Testis (tissue), 3 donors: ENCODE results near the gene HSPB6. TPM values are rescaled to one million over a fixed set of nuclear protein-coding genes. Genes with fewer than 3 reads are reported as not detected.
"Not testable (repeated sequence)": the region's sequence is repeated elsewhere in the genome, so short reads cannot be mapped to it uniquely, and the experiment has no call there.

Source experiments
- DNase-seq: peaks from one replicate; pipeline ENCODE4 v3.0.0-alpha.2; 2019
- H3K27ac ChIP-seq, 2 donors: fragments of 200-600 bp; sonication (generic); one replicate each; pipeline ENCODE4 v1.5.1; 2019
- H3K27me3 ChIP-seq: fragments of 200-600 bp; sonication (generic); one replicate; pipeline ENCODE4 v1.5.1; 2019
- H3K36me3 ChIP-seq: fragments of 200-600 bp; sonication (generic); one replicate; pipeline ENCODE4 v1.5.1; 2017; ENCODE audit warnings: low read depth; ENCODE audit errors: missing control alignments
- H3K4me1 ChIP-seq: fragments of 200-600 bp; sonication (generic); one replicate; pipeline ENCODE4 v1.5.1; 2019
- H3K4me3 ChIP-seq, 2 donors: fragments of 200-600 bp; sonication (generic); one replicate each; pipeline ENCODE4 v1.5.1; 2017 to 2019
- H3K9me3 ChIP-seq: fragments of 200-600 bp; sonication (generic); one replicate; pipeline ENCODE4 v1.5.1; 2017
- CTCF ChIP-seq, 3 experiments: fragments of 450-650 bp in 2 of 3; fragments of 200-600 bp in 1 of 3; sonication (generic) in 1 of 3; IDR thresholded peaks; one replicate each; pipeline ENCODE4 v1.5.1; 2016 to 2019; ENCODE audit warnings: antibody characterized with exemption in 3 of 3, mild to moderate bottlenecking in 2 of 3, moderate library complexity in 1 of 3
- POLR2A ChIP-seq: fragments of 450-650 bp; IDR thresholded peaks from one replicate; pipeline ENCODE4 v1.6.1; 2017; ENCODE audit warnings: antibody characterized with exemption, mild to moderate bottlenecking, moderate library complexity
- WGBS, 2 donors: methylation state at CpG; one replicate each; pipeline ENCODE4 v1.1.5; 2018; 5-methylcytosine and 5-hydroxymethylcytosine counted together
- intact Hi-C: fragments of 100-400 bp; cut with DNase I; formaldehyde crosslinking; loops from one replicate; pipeline ENCODE4 v1.15.1; 2023; ENCODE audit warnings: low total_unique reads
- polyA plus RNA-seq: library from polyadenylated mRNA; stranded (reverse); fragments of 350-450 nt; fragmentation: Illumina TruSeq; extraction: RNeasy Lipid Tissue Mini Kit (QIAGEN cat#74804); gene quantifications from one replicate; pipeline ENCODE4 v1.2.3, GENCODE V29; 2014; ENCODE audit warnings: low read depth, low replicate concordance; ENCODE audit not compliant: insufficient read depth
- total RNA-seq, 2 donors: library from RNA; depleted of rRNA; stranded (reverse); fragments of >200 nt; gene quantifications; one replicate each; pipeline ENCODE4 v1.2.3, GENCODE V29; 2016

The HSPB6 gene
- total and polyA plus RNA-seq, 3 donors from 2014 or later, result 50.9 to 146 (median 57.1) TPM

DNA sequence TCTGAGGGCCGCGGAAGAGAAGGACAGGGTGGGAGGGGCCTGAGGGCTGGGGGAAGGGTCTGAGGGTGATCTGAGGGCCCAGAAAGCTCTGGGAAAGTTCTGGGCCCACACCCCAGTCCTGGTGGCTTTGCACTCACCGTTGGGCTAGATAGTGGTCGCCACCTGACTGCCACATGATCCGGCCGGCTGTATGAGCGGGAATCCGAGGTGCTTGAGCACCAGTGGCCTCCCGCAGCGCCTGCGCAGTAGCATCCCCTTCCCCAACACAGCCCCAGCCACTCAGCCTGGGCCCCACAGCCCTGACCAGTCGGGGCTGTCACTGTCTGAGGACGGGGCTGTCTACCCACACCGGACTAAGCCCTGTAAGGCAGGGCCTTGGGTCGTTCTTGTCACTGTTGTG is 40.8 kb upstream of the HSPB6 start:
- H3K27me3 ChIP-seq, result no peaks in the 10 kb centered on the region

DNA sequence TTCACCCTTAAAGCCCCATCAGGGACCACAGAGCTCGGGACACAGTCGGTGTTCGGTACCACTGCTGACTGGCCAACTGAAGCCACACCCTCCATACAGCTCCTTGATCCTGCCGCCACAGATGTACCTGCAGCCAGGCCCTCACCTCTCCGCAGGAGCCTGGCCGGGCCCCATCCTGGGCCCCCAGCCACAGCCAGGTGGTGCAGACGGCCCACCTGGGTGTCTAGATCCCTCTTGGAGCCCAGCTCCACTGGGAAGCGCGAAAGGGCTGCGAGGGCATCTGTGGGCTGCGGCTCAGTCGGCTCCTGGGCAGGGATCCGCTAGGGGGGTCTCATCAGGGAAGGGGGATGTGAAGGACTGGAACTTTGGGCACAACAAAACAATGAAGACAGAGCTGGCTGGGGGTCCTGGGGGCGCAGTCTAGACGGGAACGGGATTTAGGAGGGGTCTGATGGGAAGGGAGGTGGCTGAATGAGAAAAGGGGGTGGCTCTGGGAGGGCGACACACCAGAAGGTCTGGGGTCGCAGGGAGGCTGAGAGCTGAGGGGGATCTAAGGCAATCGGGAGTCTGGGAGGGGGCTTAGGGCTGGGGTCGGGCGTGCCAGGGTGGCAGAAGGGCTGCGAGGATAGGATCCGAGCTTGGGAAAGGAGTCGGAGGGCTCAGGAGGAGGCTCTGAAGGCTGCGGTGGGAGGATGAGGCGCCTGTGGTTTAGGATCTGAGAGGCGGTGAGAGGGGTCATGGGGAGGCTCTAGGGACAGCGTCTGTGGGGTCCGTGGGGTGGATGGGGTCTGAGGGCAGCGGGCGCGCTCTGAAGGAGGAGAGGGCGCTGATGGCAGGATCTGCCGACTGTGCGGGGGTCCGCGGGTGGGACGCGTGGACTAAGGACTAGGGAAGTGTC is 40.1 kb upstream of the HSPB6 start:
- Histone ChIP-seq H3K9me3 (no peaks in the 10 kb centered on the region), H3K4me3 (peak overlapping the region in 1 of 2 donors; percentile 4), H3K27me3 (no peaks in the 10 kb centered on the region), H3K36me3 (no peaks in the 10 kb centered on the region), H3K4me1 (no peaks in the 10 kb centered on the region), H3K27ac (no peak overlapping the region)
- intact Hi-C loops, result no loop called here
- TF ChIP-seq CTCF (IDR thresholded peaks at IDR 0.05) (no peak), POLR2A (no peak)
- WGBS, 2 donors, result 8 to 17% methylated on average over 37 to 39 of the region's 39 CpGs
- DNase-seq, result no peak

More for the DNA sequence above, 40.8 kb upstream of the HSPB6 start:
- intact Hi-C loops, result no loop called here
- H3K36me3 ChIP-seq, result no peaks in the 10 kb centered on the region
- H3K27ac ChIP-seq, result no peak overlapping the region
- H3K9me3 ChIP-seq, result no peaks in the 10 kb centered on the region
- TF ChIP-seq POLR2A, result no peak
- TF ChIP-seq CTCF (IDR thresholded peaks at IDR 0.05), result no peak
- H3K4me3 ChIP-seq, result peak overlapping the region in 1 of 2 donors; percentile 4
- peak; percentile 40 for DNase-seq
- WGBS, 2 donors, result 6 to 21% methylated on average over 2 to 15 of the region's 15 CpGs
- no peaks in the 10 kb centered on the region for H3K4me1 ChIP-seq

- intact Hi-C loops, H3K4me3 ChIP-seq, H3K36me3 ChIP-seq, H3K9me3 ChIP-seq, H3K4me1 ChIP-seq, H3K27me3 ChIP-seq, H3K27ac ChIP-seq, DNase-seq: not testable (repeated sequence)
- WGBS, 2 donors, result 93 to 100% methylated on average over 1 of the region's 1 CpG
Measured at GRCh38 chr19:35795564-35795963, 38.7 kb upstream of the HSPB6 start.

- WGBS, 2 donors, result 83 to 89% methylated on average over 7 of the region's 7 CpGs
- no peak for TF ChIP-seq POLR2A
- no peak for TF ChIP-seq CTCF (IDR thresholded peaks at IDR 0.05)
- Histone ChIP-seq H3K27me3 (no peaks in the 10 kb centered on the region), H3K36me3 (no peaks in the 10 kb centered on the region), H3K9me3 (no peaks in the 10 kb centered on the region), H3K4me1 (no peaks in the 10 kb centered on the region), H3K4me3 (no peak overlapping the region), H3K27ac (no peak overlapping the region)
- DNase-seq, result no peak
- intact Hi-C loops, result no loop called here
Measured at GRCh38 chr19:35793381-35794165, 36.7 kb upstream of the HSPB6 start.

DNA sequence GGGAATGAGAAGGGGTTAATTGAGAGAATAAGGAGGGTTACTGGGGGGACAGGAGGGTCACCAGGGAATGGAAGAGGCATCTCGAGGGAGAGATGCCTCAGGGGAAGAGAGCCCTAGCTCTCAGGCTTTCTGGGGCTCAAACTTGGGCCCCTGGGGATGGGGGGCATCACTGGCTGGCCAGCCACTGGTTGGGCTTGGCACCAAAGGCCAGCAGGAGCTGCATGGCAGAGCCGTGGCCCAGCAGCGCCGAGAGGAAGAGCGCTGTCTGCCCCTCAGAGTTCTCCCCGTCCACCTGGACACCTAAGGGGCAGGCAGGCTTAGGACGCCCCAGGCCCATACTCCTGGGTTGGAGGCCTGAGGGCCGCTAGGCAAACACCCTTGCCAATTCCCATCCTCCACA is 36.1 kb upstream of the HSPB6 start:
- Histone ChIP-seq H3K36me3 (no peaks in the 10 kb centered on the region), H3K4me1 (no peaks in the 10 kb centered on the region), H3K27me3 (no peaks in the 10 kb centered on the region), H3K4me3 (no peak overlapping the region), H3K27ac (no peak overlapping the region), H3K9me3 (no peaks in the 10 kb centered on the region)
- WGBS, 2 donors, result 82 to 83% methylated on average over 7 to 8 of the region's 8 CpGs
- DNase-seq, result no peak
- TF ChIP-seq CTCF (IDR thresholded peaks at IDR 0.05), result no peak
- TF ChIP-seq POLR2A, result no peak
- intact Hi-C loops, result no loop called here
